Tibial nerve (tissue), 4 donors: ENCODE results near the gene STMN3.

Experiments
- EP300 ChIP-seq, 2 donors: sonication (generic); formaldehyde crosslinking; IDR thresholded peaks; one replicate each; pipeline ENCODE4 v1.6.1; 2017; ENCODE audit warnings: antibody characterized with exemption in 2 of 2, mild to moderate bottlenecking in 1 of 2
- TF ChIP-seq, protein P1 (sequence below), 5 experiments: fragments of 200-600 bp in 3 of 5; fragments of 450-650 bp in 2 of 5; sonication (generic) in 3 of 5; IDR thresholded peaks; one replicate each; pipeline ENCODE4 v1.5.1; 2016 to 2019; ENCODE audit warnings: antibody characterized with exemption in 5 of 5, mild to moderate bottlenecking in 3 of 5, moderate library complexity in 2 of 5

DNA sequence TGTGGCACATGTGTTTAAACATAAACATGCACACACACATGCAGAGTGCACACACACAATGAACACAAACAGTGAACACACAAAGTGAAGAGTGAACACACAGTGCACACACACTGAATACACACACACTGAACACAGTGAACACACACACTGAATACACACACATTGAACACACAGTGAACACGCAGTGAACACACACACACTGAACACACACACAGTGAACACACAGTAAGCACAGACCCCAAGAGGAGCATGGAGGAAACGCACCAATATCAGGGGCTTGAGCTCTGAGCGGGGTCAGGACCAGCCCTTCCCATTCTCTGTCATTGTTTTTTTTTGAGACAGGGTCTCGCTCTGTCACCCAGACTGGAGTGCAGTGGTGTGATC lies 62.1 kb downstream of the STMN3 start:
- TF ChIP-seq, protein P1, sequence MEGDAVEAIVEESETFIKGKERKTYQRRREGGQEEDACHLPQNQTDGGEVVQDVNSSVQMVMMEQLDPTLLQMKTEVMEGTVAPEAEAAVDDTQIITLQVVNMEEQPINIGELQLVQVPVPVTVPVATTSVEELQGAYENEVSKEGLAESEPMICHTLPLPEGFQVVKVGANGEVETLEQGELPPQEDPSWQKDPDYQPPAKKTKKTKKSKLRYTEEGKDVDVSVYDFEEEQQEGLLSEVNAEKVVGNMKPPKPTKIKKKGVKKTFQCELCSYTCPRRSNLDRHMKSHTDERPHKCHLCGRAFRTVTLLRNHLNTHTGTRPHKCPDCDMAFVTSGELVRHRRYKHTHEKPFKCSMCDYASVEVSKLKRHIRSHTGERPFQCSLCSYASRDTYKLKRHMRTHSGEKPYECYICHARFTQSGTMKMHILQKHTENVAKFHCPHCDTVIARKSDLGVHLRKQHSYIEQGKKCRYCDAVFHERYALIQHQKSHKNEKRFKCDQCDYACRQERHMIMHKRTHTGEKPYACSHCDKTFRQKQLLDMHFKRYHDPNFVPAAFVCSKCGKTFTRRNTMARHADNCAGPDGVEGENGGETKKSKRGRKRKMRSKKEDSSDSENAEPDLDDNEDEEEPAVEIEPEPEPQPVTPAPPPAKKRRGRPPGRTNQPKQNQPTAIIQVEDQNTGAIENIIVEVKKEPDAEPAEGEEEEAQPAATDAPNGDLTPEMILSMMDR (IDR thresholded peaks at IDR 0.05), result no peak
- TF ChIP-seq EP300 (IDR thresholded peaks at IDR 0.05), result no peak
